Progenitor cell of endocrine pancreas (in vitro differentiated cells): ENCODE data around the gene CYP24A1. TPM values are rescaled to one million over a fixed set of nuclear protein-coding genes. Genes with fewer than 3 reads are reported as not detected.
"Not testable (repeated sequence)": the region's sequence is repeated elsewhere in the genome, so short reads cannot be mapped to it uniquely, and the experiment has no call there.

ENCODE experiments used
- DNase-seq: peaks from one replicate; pipeline ENCODE4 v3.0.0; 2021; ENCODE audit warnings: low spot score; ENCODE audit not compliant: unreplicated experiment
- H3K27ac Mint-ChIP-seq: 2 replicates; pipeline ENCODE4 v1.8.0; 2021; ENCODE audit warnings: mild to moderate bottlenecking, moderate library complexity, mixed read lengths
- H3K27me3 Mint-ChIP-seq: 2 replicates; pipeline ENCODE4 v1.8.0; 2021; ENCODE audit warnings: mixed read lengths
- H3K36me3 Mint-ChIP-seq: 2 replicates; pipeline ENCODE4 v1.8.0; 2022; ENCODE audit warnings: mixed read lengths; ENCODE audit not compliant: insufficient read depth
- H3K4me1 Mint-ChIP-seq: 2 replicates; pipeline ENCODE4 v1.8.0; 2021; ENCODE audit warnings: low read depth, mixed read lengths
- H3K4me3 Mint-ChIP-seq: 2 replicates; pipeline ENCODE4 v1.8.0; 2021; ENCODE audit warnings: low read depth, mild to moderate bottlenecking, moderate library complexity, mixed read lengths
- H3K9me3 Mint-ChIP-seq: 2 replicates; pipeline ENCODE4 v1.8.0; 2021; ENCODE audit warnings: low read depth, mixed read lengths
- total RNA-seq: library from RNA; stranded (reverse); gene quantifications from 2 replicates; pipeline ENCODE4 v1.2.1, GENCODE V29; 2021
- TF ChIP-seq, protein P1 (sequence below): fragments of 200-600 bp; sonication (generic); IDR thresholded peaks from one replicate; pipeline ENCODE4 v1.5.0; 2021; ENCODE audit warnings: antibody characterized with exemption, mild to moderate bottlenecking; ENCODE audit not compliant: unreplicated experiment

Gene CYP24A1
- total RNA-seq, 1 donor from 2014 or later = not detected

- H3K4me3 Mint-ChIP-seq = no peak overlapping the region
- no peaks in the 10 kb centered on the region for H3K36me3 Mint-ChIP-seq
- no peaks in the 10 kb centered on the region for H3K4me1 Mint-ChIP-seq
- TF ChIP-seq, protein P1, sequence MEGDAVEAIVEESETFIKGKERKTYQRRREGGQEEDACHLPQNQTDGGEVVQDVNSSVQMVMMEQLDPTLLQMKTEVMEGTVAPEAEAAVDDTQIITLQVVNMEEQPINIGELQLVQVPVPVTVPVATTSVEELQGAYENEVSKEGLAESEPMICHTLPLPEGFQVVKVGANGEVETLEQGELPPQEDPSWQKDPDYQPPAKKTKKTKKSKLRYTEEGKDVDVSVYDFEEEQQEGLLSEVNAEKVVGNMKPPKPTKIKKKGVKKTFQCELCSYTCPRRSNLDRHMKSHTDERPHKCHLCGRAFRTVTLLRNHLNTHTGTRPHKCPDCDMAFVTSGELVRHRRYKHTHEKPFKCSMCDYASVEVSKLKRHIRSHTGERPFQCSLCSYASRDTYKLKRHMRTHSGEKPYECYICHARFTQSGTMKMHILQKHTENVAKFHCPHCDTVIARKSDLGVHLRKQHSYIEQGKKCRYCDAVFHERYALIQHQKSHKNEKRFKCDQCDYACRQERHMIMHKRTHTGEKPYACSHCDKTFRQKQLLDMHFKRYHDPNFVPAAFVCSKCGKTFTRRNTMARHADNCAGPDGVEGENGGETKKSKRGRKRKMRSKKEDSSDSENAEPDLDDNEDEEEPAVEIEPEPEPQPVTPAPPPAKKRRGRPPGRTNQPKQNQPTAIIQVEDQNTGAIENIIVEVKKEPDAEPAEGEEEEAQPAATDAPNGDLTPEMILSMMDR = no peak
- H3K27ac Mint-ChIP-seq = no peak overlapping the region
- DNase-seq = no peak
- H3K27me3 Mint-ChIP-seq = no peaks in the 10 kb centered on the region
- no peaks in the 10 kb centered on the region for H3K9me3 Mint-ChIP-seq
These were observed 40.1 kb downstream of the CYP24A1 start for GRCh38 chr20:54133434-54134427.

DNA sequence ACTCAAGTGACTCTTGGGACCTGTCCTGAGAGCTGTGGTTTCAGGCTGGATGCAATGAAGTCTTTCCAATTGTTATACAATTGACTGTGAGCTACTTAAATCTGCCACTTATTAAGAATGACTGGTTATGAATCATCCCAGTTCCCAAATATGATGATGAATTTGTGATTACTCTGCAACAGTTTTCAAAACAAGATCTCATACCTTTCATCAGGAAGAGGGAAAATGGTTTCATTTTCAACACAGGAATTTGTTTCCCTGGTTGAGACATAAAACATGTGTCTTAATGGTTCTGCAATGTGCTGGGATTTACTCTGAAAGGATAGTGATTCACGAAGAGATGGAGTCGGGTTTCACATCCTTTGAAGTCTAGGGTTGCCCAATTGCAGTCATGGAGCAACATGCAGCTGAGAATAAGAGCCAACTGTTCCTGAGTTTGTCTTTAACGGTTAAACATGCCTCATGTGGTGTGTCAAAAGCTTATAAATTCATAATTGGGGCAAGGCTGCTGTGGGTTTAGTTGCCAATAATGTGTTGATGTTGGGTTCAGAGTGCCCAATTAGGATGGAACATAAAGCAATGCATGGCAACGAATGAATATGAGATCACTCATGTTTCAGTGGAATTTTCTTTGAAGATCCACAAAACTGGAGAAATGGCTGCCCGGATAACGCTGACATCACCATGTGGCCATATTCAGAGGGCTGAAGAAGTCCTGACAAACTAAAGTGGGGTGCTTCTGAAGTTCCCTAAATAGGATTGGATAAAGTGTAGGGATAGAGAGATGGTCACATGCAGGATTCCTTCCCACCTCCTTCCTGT lies 41.0 kb downstream of the CYP24A1 start:
- Mint-ChIP-seq H3K9me3 (no peaks in the 10 kb centered on the region), H3K4me1 (no peaks in the 10 kb centered on the region), H3K27ac (no peak overlapping the region), H3K27me3 (no peaks in the 10 kb centered on the region), H3K4me3 (no peak overlapping the region), H3K36me3 (no peaks in the 10 kb centered on the region)
- DNase-seq = no peak
- TF ChIP-seq, protein P1 = no peak

GRCh38 chr20:54131675-54132611 lies 41.8 kb downstream of the CYP24A1 start:
- Mint-ChIP-seq H3K4me1 (no peaks in the 10 kb centered on the region), H3K9me3 (no peaks in the 10 kb centered on the region), H3K27me3 (no peaks in the 10 kb centered on the region), H3K27ac (no peak overlapping the region), H3K36me3 (no peaks in the 10 kb centered on the region), H3K4me3 (no peak overlapping the region)
- no peak for DNase-seq
- TF ChIP-seq, protein P1 = no peak

GRCh38 chr20:54131125-54131524 lies 42.7 kb downstream of the CYP24A1 start:
- not testable (repeated sequence) for H3K27me3 Mint-ChIP-seq, H3K9me3 Mint-ChIP-seq, H3K4me1 Mint-ChIP-seq, H3K27ac Mint-ChIP-seq, H3K36me3 Mint-ChIP-seq, H3K4me3 Mint-ChIP-seq, DNase-seq

DNA sequence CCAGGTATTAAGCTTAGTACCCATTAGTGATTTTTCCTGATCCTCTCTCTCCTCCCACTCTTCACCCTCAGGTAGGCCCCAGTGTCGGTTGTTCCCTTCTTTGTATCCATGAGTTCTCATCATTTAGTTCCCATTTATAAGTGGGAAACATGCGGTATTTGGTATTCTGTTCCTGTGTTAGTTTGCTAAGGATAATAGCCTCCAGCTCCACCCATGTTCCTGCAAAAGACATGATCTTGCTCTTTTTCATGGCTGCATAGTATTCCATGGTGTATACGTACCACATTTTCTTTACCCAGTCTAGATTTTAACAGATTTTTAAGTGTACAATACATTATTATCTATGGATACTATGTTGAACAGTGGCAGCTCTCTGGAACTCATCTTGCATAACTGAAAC lies 44.4 kb downstream of the CYP24A1 start:
- Mint-ChIP-seq H3K4me1 (no peaks in the 10 kb centered on the region), H3K9me3 (no peaks in the 10 kb centered on the region), H3K4me3 (no peak overlapping the region), H3K27me3 (no peaks in the 10 kb centered on the region), H3K27ac (no peak overlapping the region), H3K36me3 (no peaks in the 10 kb centered on the region)
- no peak for DNase-seq
- TF ChIP-seq, protein P1 = no peak
